Lower leg skin (tissue), 3 donors: Measurements from ENCODE around the gene UBE4B.

Source experiments
- POLR2A ChIP-seq, 2 donors: fragments of 450-650 bp; IDR thresholded peaks; one replicate each; pipeline ENCODE4 v1.6.1; 2016 to 2017; ENCODE audit warnings: antibody characterized with exemption in 2 of 2, mild to moderate bottlenecking in 1 of 2, moderate library complexity in 1 of 2
- TF ChIP-seq, protein P1 (sequence below), 3 donors: fragments of 450-650 bp; IDR thresholded peaks; one replicate each; pipeline ENCODE4 v1.5.1; 2016; ENCODE audit warnings: antibody characterized with exemption in 3 of 3, mild to moderate bottlenecking in 3 of 3, moderate library complexity in 2 of 3

DNA sequence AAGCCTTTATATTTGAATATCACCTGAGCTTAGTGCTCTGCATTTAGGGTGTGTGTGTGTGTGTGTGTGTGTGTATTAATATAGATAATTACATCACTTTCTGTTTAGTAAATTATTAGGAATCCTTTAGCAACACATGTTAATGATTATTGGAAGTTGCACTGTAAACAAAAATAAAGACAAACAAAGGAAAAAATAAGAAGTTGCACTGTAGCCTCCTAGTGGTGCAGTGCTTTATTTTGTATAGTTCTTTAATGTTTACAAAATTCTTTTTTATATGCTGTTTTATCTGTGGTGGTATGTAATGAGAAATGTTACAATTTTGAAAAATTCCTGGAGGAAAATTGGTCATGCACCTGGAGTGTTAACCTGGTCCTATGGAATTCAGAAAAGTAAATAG, 69.2 kb downstream of the UBE4B start:
- TF ChIP-seq, protein P1, sequence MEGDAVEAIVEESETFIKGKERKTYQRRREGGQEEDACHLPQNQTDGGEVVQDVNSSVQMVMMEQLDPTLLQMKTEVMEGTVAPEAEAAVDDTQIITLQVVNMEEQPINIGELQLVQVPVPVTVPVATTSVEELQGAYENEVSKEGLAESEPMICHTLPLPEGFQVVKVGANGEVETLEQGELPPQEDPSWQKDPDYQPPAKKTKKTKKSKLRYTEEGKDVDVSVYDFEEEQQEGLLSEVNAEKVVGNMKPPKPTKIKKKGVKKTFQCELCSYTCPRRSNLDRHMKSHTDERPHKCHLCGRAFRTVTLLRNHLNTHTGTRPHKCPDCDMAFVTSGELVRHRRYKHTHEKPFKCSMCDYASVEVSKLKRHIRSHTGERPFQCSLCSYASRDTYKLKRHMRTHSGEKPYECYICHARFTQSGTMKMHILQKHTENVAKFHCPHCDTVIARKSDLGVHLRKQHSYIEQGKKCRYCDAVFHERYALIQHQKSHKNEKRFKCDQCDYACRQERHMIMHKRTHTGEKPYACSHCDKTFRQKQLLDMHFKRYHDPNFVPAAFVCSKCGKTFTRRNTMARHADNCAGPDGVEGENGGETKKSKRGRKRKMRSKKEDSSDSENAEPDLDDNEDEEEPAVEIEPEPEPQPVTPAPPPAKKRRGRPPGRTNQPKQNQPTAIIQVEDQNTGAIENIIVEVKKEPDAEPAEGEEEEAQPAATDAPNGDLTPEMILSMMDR (IDR thresholded peaks at IDR 0.05), result no peak
- no peak for TF ChIP-seq POLR2A (IDR thresholded peaks at IDR 0.05)
